ENCODE measurements around the gene ZNF254.
"Not testable (repeated sequence)": the region's sequence is repeated elsewhere in the genome, so short reads cannot be mapped to it uniquely, and the experiment has no call there.

ZNF254 gene

GRCh38 chr19:24086974-24087595, at the start of gene ZNF254:
Gene ZNF254, plus strand, starts transcription at chr19:24087187. Its CDS starts 121 bp downstream, at chr19:24087308.
- peak; percentile 91 for DNase-seq (ENCODE audit: insufficient read length, low spot score)

GRCh38 chr19:24040621-24041020, 46.4 kb upstream of the ZNF254 start:
- DNase-seq (ENCODE audit: insufficient read length, low spot score) (no peak), FAIRE-seq (no peak)

More at GRCh38 chr19:24086974-24087595, at the start of gene ZNF254:
- FAIRE-seq: peak; percentile 78

GRCh38 chr19:24041326-24041725, 45.7 kb upstream of the ZNF254 start:
- not testable (repeated sequence) for FAIRE-seq; DNase-seq (ENCODE audit: insufficient read length, low spot score)

- DNase-seq (ENCODE audit: insufficient read length, low spot score): no peak
- FAIRE-seq: no peak
These were observed 40.4 kb upstream of the ZNF254 start for GRCh38 chr19:24046550-24046949.

- FAIRE-seq (no peak), DNase-seq (ENCODE audit: insufficient read length, low spot score) (no peak)
These were observed 38.7 kb upstream of the ZNF254 start for GRCh38 chr19:24048261-24048660.

- DNase-seq (ENCODE audit: insufficient read length, low spot score): no peak
- no peak for FAIRE-seq
These were observed 37.5 kb upstream of the ZNF254 start for GRCh38 chr19:24049537-24049936.

- no peak for FAIRE-seq
- no peak for DNase-seq (ENCODE audit: insufficient read length, low spot score)
These were observed 35.5 kb upstream of the ZNF254 start for GRCh38 chr19:24051516-24051915.

- FAIRE-seq: no peak
These were observed 34.2 kb upstream of the ZNF254 start for GRCh38 chr19:24052811-24053210.

GRCh38 chr19:24053601-24054000, 33.4 kb upstream of the ZNF254 start:
- DNase-seq (ENCODE audit: insufficient read length, low spot score): no peak
- no peak for FAIRE-seq

More at GRCh38 chr19:24052811-24053210, 34.2 kb upstream of the ZNF254 start:
- DNase-seq (ENCODE audit: insufficient read length, low spot score): no peak

GRCh38 chr19:24054044-24054935, 32.7 kb upstream of the ZNF254 start:
- FAIRE-seq: no peak

GRCh38 chr19:24055548-24055947, 31.4 kb upstream of the ZNF254 start:
- FAIRE-seq (no peak), DNase-seq (ENCODE audit: insufficient read length, low spot score) (no peak)

More at GRCh38 chr19:24054044-24054935, 32.7 kb upstream of the ZNF254 start:
- peak; percentile 12 for DNase-seq (ENCODE audit: insufficient read length, low spot score)

GRCh38 chr19:24057144-24057543, 29.8 kb upstream of the ZNF254 start:
- FAIRE-seq (no peak), DNase-seq (ENCODE audit: insufficient read length, low spot score) (no peak)

GRCh38 chr19:24059563-24060295, 27.3 kb upstream of the ZNF254 start:
- DNase-seq (ENCODE audit: insufficient read length, low spot score) (no peak), FAIRE-seq (no peak)

- FAIRE-seq: no peak
These were observed 26.2 kb upstream of the ZNF254 start for GRCh38 chr19:24060687-24061356.

GRCh38 chr19:24062190-24062589, 24.8 kb upstream of the ZNF254 start:
- DNase-seq (ENCODE audit: insufficient read length, low spot score) (no peak), FAIRE-seq (no peak)

More at GRCh38 chr19:24060687-24061356, 26.2 kb upstream of the ZNF254 start:
- no peak for DNase-seq (ENCODE audit: insufficient read length, low spot score)

- no peak for DNase-seq (ENCODE audit: insufficient read length, low spot score)
- FAIRE-seq: no peak
These were observed 23.7 kb upstream of the ZNF254 start for GRCh38 chr19:24063295-24063694.

GRCh38 chr19:24064175-24064574, 22.8 kb upstream of the ZNF254 start:
- no peak for FAIRE-seq

GRCh38 chr19:24065243-24065642, 21.7 kb upstream of the ZNF254 start:
- FAIRE-seq: no peak
- no peak for DNase-seq (ENCODE audit: insufficient read length, low spot score)

More at GRCh38 chr19:24064175-24064574, 22.8 kb upstream of the ZNF254 start:
- no peak for DNase-seq (ENCODE audit: insufficient read length, low spot score)

GRCh38 chr19:24065865-24066604, 21.0 kb upstream of the ZNF254 start:
- no peak for DNase-seq (ENCODE audit: insufficient read length, low spot score)
- no peak for FAIRE-seq

All from HTR-8/SVneo (cell line).